GM11168 (cell line): ENCODE measurements around the gene RUVBL1.

Experiments used
- in situ Hi-C: fragments of 300-500 bp; cut with MboI; formaldehyde crosslinking; loops from one replicate; pipeline ENCODE4 v1.12.0; 2022; ENCODE audit warnings: low sequenced_read_pairs; ENCODE audit not compliant: unreplicated experiment

RUVBL1 gene

GRCh38 chr3:128036119-128036518, 87.5 kb downstream of the RUVBL1 start:
- in situ Hi-C loops = no loop called here

GRCh38 chr3:128033102-128033501, 90.5 kb downstream of the RUVBL1 start:
- in situ Hi-C loops = no loop called here
